GM21825 (cell line): Measurements from ENCODE around the gene TNFAIP8.
"Not testable (repeated sequence)": the region's sequence is repeated elsewhere in the genome, so short reads cannot be mapped to it uniquely, and the experiment has no call there.

Experiments used
- ATAC-seq: cut with Tn5 transposase; IDR thresholded peaks from one replicate; pipeline ENCODE4 v1.9.1; 2021; ENCODE audit warnings: mild to moderate bottlenecking, moderate library complexity; ENCODE audit not compliant: unreplicated experiment

Gene TNFAIP8

GRCh38 chr5:119412279-119413227, 56.7 kb downstream of the TNFAIP8 start:
- no peak for ATAC-seq

- not testable (repeated sequence) for ATAC-seq
These were observed 58.4 kb downstream of the TNFAIP8 start for GRCh38 chr5:119414124-119414734.

- no peak for ATAC-seq
These were observed 62.2 kb downstream of the TNFAIP8 start for GRCh38 chr5:119417891-119418605.

- ATAC-seq: peak; percentile 77
These were observed 62.8 kb downstream of the TNFAIP8 start for GRCh38 chr5:119418606-119419100.

GRCh38 chr5:119420169-119420568, 64.3 kb downstream of the TNFAIP8 start:
- no peak for ATAC-seq

GRCh38 chr5:119426057-119426456, 70.2 kb downstream of the TNFAIP8 start:
- no peak for ATAC-seq

GRCh38 chr5:119427060-119427459, 71.2 kb downstream of the TNFAIP8 start:
- no peak for ATAC-seq

- ATAC-seq: not testable (repeated sequence)
These were observed 71.8 kb downstream of the TNFAIP8 start for GRCh38 chr5:119427596-119427995.

- ATAC-seq: not testable (repeated sequence)
These were observed 72.3 kb downstream of the TNFAIP8 start for GRCh38 chr5:119428166-119428565.

GRCh38 chr5:119428574-119428973, 72.8 kb downstream of the TNFAIP8 start:
- not testable (repeated sequence) for ATAC-seq

GRCh38 chr5:119432674-119433237, 76.9 kb downstream of the TNFAIP8 start:
- not testable (repeated sequence) for ATAC-seq

GRCh38 chr5:119435436-119436132, 79.8 kb downstream of the TNFAIP8 start:
- ATAC-seq: peak; percentile 97

- not testable (repeated sequence) for ATAC-seq
These were observed 82.2 kb downstream of the TNFAIP8 start for GRCh38 chr5:119437785-119438586.

GRCh38 chr5:119438587-119438917, 82.7 kb downstream of the TNFAIP8 start:
- ATAC-seq: not testable (repeated sequence)

- no peak for ATAC-seq
These were observed 83.4 kb downstream of the TNFAIP8 start for GRCh38 chr5:119439140-119439631.

GRCh38 chr5:119439632-119440031, 83.8 kb downstream of the TNFAIP8 start:
- ATAC-seq: not testable (repeated sequence)

- ATAC-seq: not testable (repeated sequence)
These were observed 88.8 kb downstream of the TNFAIP8 start for GRCh38 chr5:119444643-119445042.

- ATAC-seq: no peak
These were observed 89.7 kb downstream of the TNFAIP8 start for GRCh38 chr5:119445544-119445943.
